Measurements from ENCODE around the gene RGS6.

The RGS6 gene

GRCh38 chr14:72023128-72024042, 91.2 kb downstream of the RGS6 start:
- DNase-seq, result no peak

- DNase-seq, result peak; percentile 3
Measured at GRCh38 chr14:72024043-72024407, 91.8 kb downstream of the RGS6 start.

- DNase-seq, result no peak
Measured at GRCh38 chr14:72024504-72024903, 92.3 kb downstream of the RGS6 start.

DNA sequence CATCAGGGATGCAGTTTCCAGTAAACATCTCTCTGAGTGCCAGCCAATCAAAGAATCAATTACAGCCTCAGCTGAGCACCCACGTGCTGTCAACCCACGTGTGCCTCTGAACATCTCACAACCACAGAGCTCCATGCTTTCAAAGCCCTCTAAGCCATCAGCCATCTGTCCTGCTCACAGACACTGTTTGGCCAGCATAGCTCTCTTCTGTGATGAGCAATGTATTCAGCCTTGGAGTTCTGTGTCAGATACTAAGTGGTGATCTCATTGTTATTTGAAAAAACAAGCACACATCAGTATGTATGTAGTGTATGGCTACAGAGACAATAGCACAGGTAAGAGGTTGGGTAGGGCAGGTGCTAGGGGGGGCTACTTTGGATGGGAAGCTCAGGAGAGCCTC, 94.3 kb downstream of the RGS6 start:
- no peak for DNase-seq

DNA sequence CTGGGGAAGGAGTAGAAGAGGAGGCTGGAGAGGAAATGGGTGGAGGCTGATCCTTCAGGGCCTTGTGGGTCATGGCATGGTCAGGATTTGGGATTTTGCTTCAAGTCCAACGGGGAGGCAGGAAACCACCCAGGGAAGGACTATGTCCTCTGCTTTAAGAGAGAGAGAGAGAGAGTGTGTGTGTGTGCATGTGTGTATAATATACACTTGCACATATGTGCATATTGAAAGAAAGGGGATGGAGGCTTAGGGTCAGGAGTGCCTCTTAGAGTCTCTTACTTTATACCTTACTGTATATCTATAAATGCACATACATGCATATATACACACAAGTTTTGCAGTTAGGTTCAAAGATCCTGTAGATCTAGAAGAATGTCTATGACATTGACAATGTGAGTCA, 94.8 kb downstream of the RGS6 start:
- DNase-seq, result no peak

GRCh38 chr14:72033365-72033764, 101.1 kb downstream of the RGS6 start:
- DNase-seq, result no peak

DNA sequence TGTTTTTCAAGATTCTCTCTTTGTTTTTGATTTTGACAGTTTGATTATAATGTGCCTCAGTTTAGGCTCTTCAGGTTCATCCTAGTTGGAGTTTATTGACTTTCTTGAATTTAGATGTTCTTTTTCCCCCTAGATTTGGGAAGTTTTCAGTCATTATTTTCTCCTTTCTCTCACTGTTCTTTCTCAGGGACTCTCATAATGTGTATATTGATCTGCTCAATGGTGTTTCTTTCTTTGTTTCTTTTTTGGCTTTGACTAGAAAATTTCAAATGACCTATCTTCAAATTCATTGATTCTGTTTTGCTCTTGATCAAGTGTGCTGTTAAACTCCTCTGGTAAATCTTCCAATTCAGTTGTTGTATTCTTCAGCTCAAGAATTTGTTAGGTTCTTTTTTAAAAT, 108.3 kb downstream of the RGS6 start:
- no peak for DNase-seq

DNA sequence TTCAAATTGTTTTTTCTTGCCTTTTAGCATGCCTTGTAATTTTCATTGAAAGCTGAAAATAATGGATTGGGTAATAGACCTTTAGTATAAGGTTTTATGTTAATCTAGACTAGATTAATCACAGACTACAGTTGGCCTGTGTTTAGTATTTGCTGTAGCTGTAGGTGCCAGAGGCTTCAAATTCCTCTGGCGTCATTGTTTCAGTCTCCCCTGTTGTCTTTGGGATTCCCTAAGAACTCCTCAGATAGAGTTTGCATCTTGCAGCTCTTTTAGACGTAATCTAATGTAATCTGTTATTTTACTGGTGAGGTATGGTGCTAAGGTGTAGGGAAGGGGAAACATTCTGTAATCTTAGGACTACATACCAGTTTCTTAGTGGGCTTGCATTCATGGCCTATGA, 113.0 kb downstream of the RGS6 start:
- DNase-seq, result no peak

DNA sequence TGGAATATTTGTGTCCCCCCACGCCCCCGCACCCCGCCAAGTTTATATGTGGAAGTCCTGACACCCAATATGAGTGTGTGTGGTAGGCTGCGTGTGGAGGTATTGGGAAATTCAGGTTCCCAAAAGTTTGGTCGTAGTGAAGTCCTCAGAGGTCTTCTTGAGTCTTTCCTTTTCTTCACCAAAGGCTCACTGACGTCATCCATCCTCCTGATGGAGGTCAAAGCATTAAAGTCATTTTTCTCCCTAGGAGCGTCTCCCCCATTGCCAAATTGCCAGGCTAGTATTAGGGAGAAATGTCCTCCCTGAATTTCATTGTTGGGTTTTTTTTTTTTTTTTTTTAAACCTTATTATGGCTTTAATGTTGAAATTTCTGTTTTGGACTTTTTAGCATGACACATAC, 113.7 kb downstream of the RGS6 start:
- no peak for DNase-seq

DNA sequence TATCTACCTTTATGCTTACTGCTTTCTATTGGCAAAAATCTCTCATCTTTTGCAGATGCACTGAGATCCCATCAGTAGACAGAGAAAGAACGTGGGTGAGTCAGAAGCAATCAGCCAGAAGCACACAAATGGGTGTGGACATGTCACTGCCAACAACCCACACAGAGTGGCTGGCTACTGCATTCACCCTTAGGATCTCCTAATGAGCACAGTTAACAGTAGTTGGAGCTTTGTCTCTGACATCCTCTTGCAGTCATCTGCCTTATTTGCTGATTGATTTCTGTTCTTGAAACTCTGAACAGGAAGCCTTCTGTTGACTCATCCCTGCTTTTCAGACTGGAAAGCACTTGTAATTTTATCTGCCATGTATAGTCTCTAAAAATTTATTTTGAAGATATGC, 117.2 kb downstream of the RGS6 start:
- DNase-seq, result no peak

GRCh38 chr14:72052356-72052755, 120.1 kb downstream of the RGS6 start:
- no peak for DNase-seq

DNA sequence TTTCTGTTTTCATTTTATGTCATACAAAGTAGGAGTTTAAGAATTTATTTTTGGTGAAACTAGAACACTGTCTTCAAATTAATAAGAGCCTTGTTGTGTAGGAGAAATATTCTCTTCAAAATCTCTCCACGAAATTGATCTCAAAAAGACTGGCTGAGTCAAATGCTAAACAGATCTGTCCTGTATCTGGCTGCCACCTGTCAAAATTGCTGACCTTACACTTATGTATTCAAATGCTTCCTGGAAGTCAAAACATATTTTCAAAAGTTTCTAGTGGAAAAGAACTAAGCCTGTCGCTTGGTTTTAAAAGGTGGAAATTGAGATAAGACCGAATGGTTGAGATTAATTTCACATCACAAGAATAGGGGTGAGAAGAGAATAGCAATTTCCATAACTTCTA, 121.4 kb downstream of the RGS6 start:
- DNase-seq, result no peak

GRCh38 chr14:72054911-72055310, 122.7 kb downstream of the RGS6 start:
- DNase-seq, result no peak

GRCh38 chr14:72057701-72058285, 125.6 kb downstream of the RGS6 start:
- no peak for DNase-seq

DNA sequence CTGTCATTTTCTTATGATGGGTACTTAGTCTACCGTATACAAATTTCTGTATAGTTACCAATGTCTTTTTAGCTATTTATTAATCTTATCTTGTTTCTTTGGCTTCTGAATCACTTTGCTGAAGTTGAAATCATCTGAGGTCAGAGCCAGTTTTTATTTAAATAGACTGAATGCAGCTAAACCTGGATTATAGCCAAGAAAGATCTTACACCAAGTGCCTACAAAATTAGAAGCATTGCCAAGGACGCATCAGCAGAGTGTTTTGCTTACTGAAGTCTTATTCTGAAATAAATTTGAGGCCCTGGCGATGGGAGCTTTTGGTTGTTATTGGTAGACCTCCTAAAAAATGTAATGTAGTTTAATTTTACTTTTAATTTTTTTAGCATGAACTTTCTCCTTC, 128.2 kb downstream of the RGS6 start:
- no peak for DNase-seq

DNA sequence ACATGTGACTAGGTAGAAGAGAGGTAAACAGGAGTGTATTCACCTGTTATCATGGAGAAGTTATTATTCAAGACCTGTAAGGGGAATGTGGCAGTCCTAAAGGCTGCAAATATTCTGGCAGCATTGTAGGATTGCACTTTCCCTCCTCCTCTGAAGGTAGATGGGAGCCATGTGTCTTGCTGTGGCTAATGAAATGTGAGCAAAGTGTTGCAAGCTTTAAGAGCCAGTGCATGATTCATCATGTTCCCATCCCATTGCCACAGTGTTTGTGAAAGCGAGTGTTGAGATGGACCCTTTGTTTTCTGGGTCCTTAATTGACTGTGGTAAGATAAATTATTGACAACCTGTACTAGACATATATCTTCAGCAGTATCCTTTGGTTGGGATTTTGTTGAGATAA, 128.7 kb downstream of the RGS6 start:
- DNase-seq, result no peak

- DNase-seq, result no peak
Measured at GRCh38 chr14:72061718-72062117, 129.5 kb downstream of the RGS6 start.

DNA sequence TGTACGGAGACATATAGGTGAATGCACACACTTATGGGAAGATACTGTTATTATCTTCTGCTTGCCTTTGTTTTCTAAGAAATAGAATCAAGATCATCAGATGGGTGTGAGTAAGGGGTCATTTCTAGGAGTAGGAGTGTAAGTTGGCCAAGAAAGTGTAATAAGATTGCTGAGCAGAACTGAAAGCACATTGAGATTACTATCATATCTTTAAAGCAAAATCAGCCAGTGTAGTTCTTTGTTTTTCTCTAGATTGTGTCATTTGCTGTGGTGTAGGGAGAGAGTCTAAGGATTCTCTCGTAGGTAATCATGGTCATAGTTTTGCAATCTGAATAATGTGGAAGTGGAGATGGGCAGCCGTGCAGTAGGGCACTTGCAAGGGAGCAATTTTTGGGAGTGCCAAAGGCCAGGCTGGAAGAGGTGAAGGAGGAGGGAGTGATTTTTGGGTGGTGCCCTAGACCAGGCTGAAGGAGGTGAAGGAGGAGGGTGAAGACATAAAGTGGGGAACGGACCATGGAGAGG, 131.6 kb downstream of the RGS6 start:
- DNase-seq, result no peak

DNA sequence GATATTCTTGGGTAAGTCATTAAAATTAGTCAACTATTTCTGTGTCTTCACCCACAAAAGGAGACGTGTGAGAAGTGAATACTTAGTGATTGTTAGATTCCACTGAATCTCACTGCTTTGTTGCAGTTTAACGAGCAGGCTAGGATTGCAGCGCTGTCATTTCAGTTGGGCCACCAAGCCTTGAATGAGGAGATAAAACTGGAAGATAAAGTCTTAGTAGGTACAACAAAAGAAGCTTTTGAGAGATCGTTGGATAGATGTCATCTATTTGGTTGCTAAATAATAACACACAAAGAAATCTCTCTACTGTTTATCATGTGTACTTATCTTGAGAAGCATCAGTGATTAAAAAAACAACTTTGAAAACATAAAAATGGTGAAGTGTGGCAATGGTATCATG, 132.3 kb downstream of the RGS6 start:
- DNase-seq, result no peak

DNA sequence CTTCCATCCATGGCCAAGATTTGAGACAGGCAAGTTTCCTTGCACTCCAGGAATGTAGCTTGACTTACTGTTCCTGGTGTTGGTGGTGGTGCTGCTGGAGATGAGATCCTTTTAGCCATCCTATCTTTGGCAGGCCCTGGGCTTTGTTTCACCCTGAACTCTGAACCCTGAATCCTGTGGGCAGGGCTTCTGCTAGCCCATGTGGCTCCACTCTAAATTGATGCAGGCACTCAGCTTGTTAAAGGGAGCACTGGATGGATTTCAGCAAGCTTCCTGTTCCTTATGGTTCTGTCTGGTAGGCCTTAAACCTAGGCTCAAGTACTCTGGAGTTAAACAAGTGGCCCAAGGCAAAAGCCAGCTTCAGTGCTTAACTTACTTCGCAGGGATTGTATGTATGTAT, 138.2 kb downstream of the RGS6 start:
- DNase-seq, result no peak

DNA sequence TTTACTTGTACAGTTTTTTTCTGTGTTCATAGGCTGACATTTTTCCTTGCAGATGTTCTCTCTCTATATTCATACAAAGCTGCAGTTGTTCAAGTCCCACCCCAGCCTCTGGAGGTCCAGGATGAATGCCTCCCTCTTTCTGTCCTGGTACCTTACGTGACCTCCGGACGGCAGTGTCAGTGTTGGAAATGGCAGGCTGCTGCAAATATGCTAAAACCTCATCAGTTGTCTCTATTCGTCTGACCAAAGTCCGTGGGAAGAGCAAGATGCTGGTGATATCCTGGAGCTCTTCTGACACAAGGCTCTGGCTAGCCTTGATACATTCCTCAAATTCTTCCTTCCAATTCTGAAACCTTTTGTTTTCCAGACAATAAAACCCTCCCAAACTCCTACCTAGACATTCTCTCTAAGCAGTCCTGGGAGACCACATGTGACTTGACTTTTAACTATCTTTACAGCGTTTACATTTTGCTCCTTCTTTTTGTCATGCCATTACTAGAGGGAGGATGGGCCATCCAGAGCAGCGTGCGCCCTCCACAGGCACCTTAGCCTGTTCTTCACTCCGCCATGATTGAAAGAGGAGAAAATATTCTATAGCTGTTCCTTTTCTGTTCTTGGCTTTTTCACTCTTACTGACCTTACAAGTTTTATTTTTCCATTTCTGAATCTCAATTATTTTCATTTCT, 143.6 kb downstream of the RGS6 start:
- DNase-seq, result no peak

DNA sequence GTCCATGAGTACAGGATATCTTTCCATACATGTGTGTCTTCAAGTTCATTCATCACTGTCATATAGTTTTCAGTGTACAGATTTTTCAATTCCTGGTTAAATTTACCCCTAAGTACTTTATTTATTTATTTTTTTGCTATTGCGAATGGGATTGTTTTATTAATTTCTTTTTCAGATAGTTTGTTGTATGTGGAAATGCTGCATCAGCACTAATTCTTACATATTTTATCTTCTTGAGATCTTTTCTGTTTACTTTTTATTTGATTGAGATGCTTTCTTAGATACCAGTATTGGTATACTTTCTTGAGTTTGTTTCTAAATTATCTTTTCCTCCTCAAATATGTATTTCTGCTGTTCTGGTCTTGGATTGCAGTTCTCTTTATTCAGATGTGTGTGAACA, 148.9 kb downstream of the RGS6 start:
- DNase-seq, result no peak

DNA sequence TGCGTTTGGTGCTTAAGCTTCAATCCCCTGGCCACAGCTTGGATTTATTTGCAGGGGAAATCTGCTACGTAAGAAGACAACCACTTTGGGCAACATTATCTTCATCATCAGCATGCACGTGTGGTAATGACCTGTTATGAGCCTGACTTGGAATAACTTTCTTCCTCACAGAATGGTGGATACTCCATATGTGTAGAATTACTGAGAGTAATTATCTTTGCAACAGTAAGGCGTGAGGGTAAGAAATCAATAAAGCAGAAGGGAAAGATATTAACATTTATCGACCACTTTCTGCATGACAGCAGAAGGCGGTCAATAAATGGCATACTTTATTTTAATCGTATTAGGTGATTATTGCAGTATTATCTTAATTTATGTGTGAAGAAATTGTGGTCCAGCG, 152.7 kb downstream of the RGS6 start:
- DNase-seq, result no peak

DNA sequence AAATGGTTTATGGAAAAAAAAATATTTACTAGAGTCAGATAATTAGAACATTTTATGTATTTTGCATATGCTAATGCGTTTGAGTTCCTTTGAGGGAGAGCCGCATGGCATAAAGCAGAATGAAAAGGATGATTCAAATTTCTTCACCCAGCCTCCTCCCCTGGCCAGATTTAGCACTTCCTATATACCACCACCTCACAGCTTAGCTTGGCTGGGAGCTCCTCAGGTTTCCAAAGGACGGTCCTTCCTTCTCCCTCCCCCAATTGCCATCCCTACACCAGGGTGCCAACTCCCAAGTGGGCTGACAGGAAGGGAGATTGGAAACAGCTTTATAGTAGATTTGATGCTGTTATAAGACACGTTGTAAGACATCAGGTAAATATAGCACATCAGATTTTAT, 157.4 kb downstream of the RGS6 start:
- DNase-seq, result no peak
